A549 (cell line): Measurements from ENCODE around the gene LARP1B. TPM values are rescaled to one million over a fixed set of nuclear protein-coding genes. Genes with fewer than 3 reads are reported as not detected.

Experiments used
- ATAC-seq, 2 experiments: fragments of 200-7000 bp in 1 of 2; fragments of >200 bp in 1 of 2; cut with Nextera tagmentation in 1 of 2; cut with Tn5 transposase in 1 of 2; 3 replicates each; pipeline versions ENCODE4 v1.8.0 to v1.9.1; 2018 to 2020; ENCODE audit warnings: mild to moderate bottlenecking in 1 of 2, moderate library complexity in 1 of 2
- CTCF ChIA-PET: fragments of 300-600 bp; sonication (Branson Sonifier 250); formaldehyde crosslinking; extraction: SDS; loops from one replicate; lab custom pipeline; 2021; ENCODE audit warnings: antibody characterized with exemption, inconsistent platforms; lab: Yijun Ruan, JAX
- POLR2A ChIA-PET: fragments of 350-600 bp; formaldehyde crosslinking; extraction: SDS; loops from one replicate; lab custom pipeline; 2021; ENCODE audit warnings: antibody characterized with exemption, inconsistent platforms; lab: Yijun Ruan, JAX
- DNase-seq, 2 experiments: peaks; one replicate each; pipeline versions ENCODE4 v3.0.0 to v3.0.0-alpha.2; 2011 to 2016; ENCODE audit warnings: low read depth in 1 of 2, low spot score in 1 of 2
- FAIRE-seq: peaks from 2 replicates; lab custom pipeline; 2011; peaks lifted over from hg19 to GRCh38; lab: Jason Lieb, UNC
- H3K27ac ChIP-seq, 2 experiments: fragments of >200 bp; sonication (Bioruptor Twin); formaldehyde crosslinking; 3 replicates each; pipeline ENCODE4 v1.5.1; 2016 to 2017
- H3K4me1 ChIP-seq: fragments of >200 bp; sonication (Bioruptor Twin); formaldehyde crosslinking; 3 replicates; pipeline ENCODE4 v1.6.1; 2016
- H3K4me2 ChIP-seq: fragments of >200 bp; sonication (Bioruptor Twin); formaldehyde crosslinking; 3 replicates; pipeline ENCODE4 v1.6.1; 2016
- H3K4me3 ChIP-seq: fragments of >200 bp; sonication (Bioruptor Twin); formaldehyde crosslinking; 3 replicates; pipeline ENCODE4 v1.5.1; 2016
- H3K9me3 ChIP-seq: fragments of >200 bp; sonication (Bioruptor Twin); formaldehyde crosslinking; 3 replicates; pipeline ENCODE4 v1.6.1; 2016
- CBX8 ChIP-seq: fragments of 200-600 bp; sonication (generic); IDR thresholded peaks from 2 replicates; pipeline ENCODE4 v1.6.1; 2016
- EHF ChIP-seq: fragments of 250-450 bp; sonication (Bioruptor Pico); IDR thresholded peaks from 2 replicates; pipeline ENCODE4 v1.5.0; 2020; ENCODE audit warnings: mild to moderate bottlenecking
- EHMT2 ChIP-seq: fragments of 200-600 bp; sonication (generic); IDR thresholded peaks from 2 replicates; pipeline ENCODE4 v1.6.1; 2016; ENCODE audit warnings: antibody characterized with exemption, low read depth, mild to moderate bottlenecking, moderate library complexity
- HDAC2 ChIP-seq: fragments of 200-600 bp; sonication (generic); IDR thresholded peaks from 2 replicates; pipeline ENCODE4 v1.6.1; 2016
- HEYL ChIP-seq: fragments of 250-450 bp; sonication (Bioruptor Pico); IDR thresholded peaks from 2 replicates; pipeline ENCODE4 v1.8.0; 2021; ENCODE audit warnings: mild to moderate bottlenecking, moderate library complexity
- JUN ChIP-seq, 2 experiments: fragments of >200 bp; sonication (Bioruptor Twin); formaldehyde crosslinking; IDR thresholded peaks; 2 replicates in 1 of 2; 3 replicates in 1 of 2; pipeline ENCODE4 v1.6.1; 2016 to 2017
- MAFK ChIP-seq: fragments of 450-650 bp; IDR thresholded peaks from 2 replicates; pipeline ENCODE4 v1.6.1; 2014; ENCODE audit not compliant: partially characterized antibody
- MAZ ChIP-seq: fragments of 150-350 bp; IDR thresholded peaks from 2 replicates; pipeline ENCODE4 v1.6.1; 2014; ENCODE audit warnings: antibody characterized with exemption, low read depth, low read length, borderline replicate concordance
- NPAS2 ChIP-seq: fragments of 250-450 bp; sonication (Bioruptor Pico); IDR thresholded peaks from 2 replicates; pipeline ENCODE4 v1.8.0; 2022; ENCODE audit warnings: mild to moderate bottlenecking, moderate library complexity, borderline replicate concordance
- NR3C1 ChIP-seq: fragments of >200 bp; sonication (Bioruptor Twin); formaldehyde crosslinking; IDR thresholded peaks from 3 replicates; pipeline ENCODE4 v1.6.1; 2017
- POLR2A ChIP-seq: IDR thresholded peaks from 2 replicates; pipeline ENCODE4 v1.6.1; 2012; ENCODE audit warnings: mild to moderate bottlenecking, low read length
- RAD21 ChIP-seq, 2 experiments: fragments of >200 bp in 1 of 2; sonication (Bioruptor Twin) in 1 of 2; formaldehyde crosslinking in 1 of 2; IDR thresholded peaks in 1 of 2; conservative IDR thresholded peaks in 1 of 2; 2 replicates in 1 of 2; 3 replicates in 1 of 2; pipeline ENCODE4 v1.6.1; 2012 to 2018; ENCODE audit warnings: inconsistent platforms in 1 of 2
- RARB ChIP-seq: fragments of 250-450 bp; sonication (Bioruptor Pico); IDR thresholded peaks from 2 replicates; pipeline ENCODE4 v1.8.0; 2021; ENCODE audit warnings: mild to moderate bottlenecking, moderate library complexity
- RCOR1 ChIP-seq: fragments of 150-350 bp; IDR thresholded peaks from 2 replicates; pipeline ENCODE4 v1.6.1; 2014; ENCODE audit warnings: antibody characterized with exemption, low read length, low read depth
- SREBF2 ChIP-seq: fragments of 450-650 bp; IDR thresholded peaks from 2 replicates; pipeline ENCODE4 v1.6.1; 2014; ENCODE audit warnings: mild to moderate bottlenecking, moderate library complexity
- ZC3H11A ChIP-seq: fragments of 450-650 bp; IDR thresholded peaks from 2 replicates; pipeline ENCODE4 v1.6.1; 2014; ENCODE audit warnings: antibody characterized with exemption, mild to moderate bottlenecking
- ZFP36 ChIP-seq: fragments of 450-650 bp; IDR thresholded peaks from 2 replicates; pipeline ENCODE4 v1.6.1; 2014; ENCODE audit warnings: borderline replicate concordance; ENCODE audit not compliant: partially characterized antibody
- ZNF302 ChIP-seq: fragments of 250-450 bp; sonication (Bioruptor Pico); IDR thresholded peaks from 2 replicates; pipeline ENCODE4 v1.9.0; 2021; ENCODE audit warnings: inconsistent platforms, mild to moderate bottlenecking, moderate library complexity
- WGBS: methylation state at CpG from one replicate; pipeline ENCODE4 v1.1.6; 2017; ENCODE audit errors: missing lambda C conversion rate; 5-methylcytosine and 5-hydroxymethylcytosine counted together
- polyA plus RNA-seq, 4 experiments: library from polyadenylated mRNA; depleted of rRNA in 3 of 4; stranded (reverse); fragments of >200 nt; fragmentation: RNase III in 1 of 4; extraction: RNeasy Plus Mini Kit Qiagen cat#74134 plus additional on column Dnase treatment in 1 of 4; gene quantifications; 2 replicates in 3 of 4; 3 replicates in 1 of 4; pipeline ENCODE4 v1.2.3, GENCODE V29; 2011 to 2017
- TF ChIP-seq, protein P1 (sequence below): IDR thresholded peaks from 2 replicates; pipeline ENCODE4 v1.6.1; 2012; ENCODE audit warnings: low read depth, borderline replicate concordance
- TF ChIP-seq, protein P2 (sequence below): fragments of 200-600 bp; sonication (generic); IDR thresholded peaks from 2 replicates; pipeline ENCODE4 v1.6.1; 2016; ENCODE audit warnings: antibody characterized with exemption, mild to moderate bottlenecking, moderate library complexity

LARP1B gene
- polyA plus RNA-seq, 2 of the 4 experiments (the other 2 are of a cell fraction), result 8.6 to 25.6 TPM

DNA sequence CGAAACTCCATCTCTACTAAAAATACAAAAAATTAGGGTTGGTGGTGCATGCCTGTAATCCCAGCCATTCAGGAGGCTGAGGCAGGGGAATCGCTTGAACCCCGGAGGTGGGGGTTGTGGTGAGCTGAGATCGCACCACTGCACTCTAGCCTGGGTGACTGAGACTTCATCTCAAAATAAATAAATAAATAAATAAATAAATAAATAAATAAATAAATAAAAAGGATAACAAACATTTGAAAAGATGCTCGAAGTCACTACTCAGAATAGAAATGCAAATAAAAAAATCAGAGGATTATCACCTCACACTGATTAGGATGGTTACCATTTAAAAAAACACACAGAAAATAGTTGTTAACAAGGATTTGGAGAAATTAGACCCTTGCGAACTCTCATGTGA is 73.8 kb downstream of the LARP1B start:
- ChIA-PET POLR2A (no interaction called here), CTCF (no interaction called here)
- DNase-seq (no peak), FAIRE-seq (no peak), ATAC-seq (no peak)
- TF ChIP-seq RARB (no peak), ZC3H11A (peak; percentile 82)
- no peak overlapping the region for H3K4me2 ChIP-seq
- H3K27ac ChIP-seq, result no peak overlapping the region
- no peaks in the 10 kb centered on the region for H3K9me3 ChIP-seq
- H3K4me3 ChIP-seq, result no peak overlapping the region
- 96% methylated on average over 6 of the region's 6 CpGs for WGBS
- no peaks in the 10 kb centered on the region for H3K4me1 ChIP-seq

DNA sequence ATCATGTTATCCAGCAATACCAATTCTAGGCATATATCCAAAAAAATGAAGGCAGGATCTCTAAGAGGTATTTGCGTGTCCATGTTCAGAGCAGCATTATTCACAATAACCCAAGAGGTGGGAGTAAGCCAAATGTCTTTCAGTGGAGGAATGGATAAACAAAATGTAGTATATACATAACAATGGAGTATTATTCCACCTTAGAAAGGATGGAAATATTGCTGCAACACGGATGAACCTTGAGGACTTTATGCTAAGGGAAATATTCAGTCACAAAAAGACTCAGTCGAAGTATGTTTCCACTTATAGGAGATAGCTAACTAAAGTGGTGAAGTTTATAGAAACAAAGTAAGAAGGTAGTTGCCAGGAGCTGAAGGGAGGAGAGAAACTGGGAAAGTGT is 74.3 kb downstream of the LARP1B start:
- FAIRE-seq (no peak), ATAC-seq (no peak), DNase-seq (no peak)
- H3K4me1 ChIP-seq, result no peaks in the 10 kb centered on the region
- no peaks in the 10 kb centered on the region for H3K9me3 ChIP-seq
- POLR2A ChIA-PET, result no interaction called here
- no peak overlapping the region for H3K27ac ChIP-seq
- H3K4me3 ChIP-seq, result no peak overlapping the region
- no peak overlapping the region for H3K4me2 ChIP-seq
- WGBS, result 90% methylated on average over 3 of the region's 3 CpGs
- CTCF ChIA-PET, result interaction anchor here (0.7 kb wide), 1 partner anchor 25 kb away, joined by 3 read pairs; no protein-coding TSS in a partner anchor
- TF ChIP-seq MAFK (no peak), EHF (CRISPR knock-in tag) (no peak), MAZ (no peak), POLR2A (no peak), HDAC2 (no peak), HEYL (CRISPR knock-in tag) (no peak), NPAS2 (CRISPR knock-in tag) (no peak)

DNA sequence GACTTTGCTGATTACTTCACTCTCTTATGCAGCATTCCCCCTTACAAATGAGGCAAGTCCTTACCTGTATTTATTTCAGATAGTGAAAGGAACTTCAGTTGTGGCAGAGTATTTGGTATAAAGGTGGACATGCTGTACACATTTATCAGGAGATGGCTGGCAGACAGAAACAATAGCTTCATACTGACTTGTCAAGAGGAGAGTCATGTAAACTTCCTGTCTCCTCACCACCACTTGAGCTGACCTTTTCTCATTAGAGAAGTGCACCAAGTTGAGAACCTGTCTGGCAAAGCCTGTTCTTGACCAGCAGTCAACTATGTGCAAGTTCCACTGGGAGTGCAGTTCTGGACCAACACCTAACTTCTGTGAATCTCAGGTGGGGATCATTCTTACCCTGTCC is 80.8 kb downstream of the LARP1B start:
- FAIRE-seq, result no peak
- no peaks in the 10 kb centered on the region for H3K4me1 ChIP-seq
- no peak for TF ChIP-seq NR3C1
- no peak for TF ChIP-seq RCOR1
- no peak for TF ChIP-seq SREBF2
- TF ChIP-seq MAFK, result no peak
- TF ChIP-seq EHMT2, result no peak
- TF ChIP-seq, protein P1, sequence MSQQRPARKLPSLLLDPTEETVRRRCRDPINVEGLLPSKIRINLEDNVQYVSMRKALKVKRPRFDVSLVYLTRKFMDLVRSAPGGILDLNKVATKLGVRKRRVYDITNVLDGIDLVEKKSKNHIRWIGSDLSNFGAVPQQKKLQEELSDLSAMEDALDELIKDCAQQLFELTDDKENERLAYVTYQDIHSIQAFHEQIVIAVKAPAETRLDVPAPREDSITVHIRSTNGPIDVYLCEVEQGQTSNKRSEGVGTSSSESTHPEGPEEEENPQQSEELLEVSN, result no peak
- no peak for TF ChIP-seq JUN (IDR thresholded peaks at IDR 0.05)
- TF ChIP-seq ZFP36, result no peak
- TF ChIP-seq, protein P2, sequence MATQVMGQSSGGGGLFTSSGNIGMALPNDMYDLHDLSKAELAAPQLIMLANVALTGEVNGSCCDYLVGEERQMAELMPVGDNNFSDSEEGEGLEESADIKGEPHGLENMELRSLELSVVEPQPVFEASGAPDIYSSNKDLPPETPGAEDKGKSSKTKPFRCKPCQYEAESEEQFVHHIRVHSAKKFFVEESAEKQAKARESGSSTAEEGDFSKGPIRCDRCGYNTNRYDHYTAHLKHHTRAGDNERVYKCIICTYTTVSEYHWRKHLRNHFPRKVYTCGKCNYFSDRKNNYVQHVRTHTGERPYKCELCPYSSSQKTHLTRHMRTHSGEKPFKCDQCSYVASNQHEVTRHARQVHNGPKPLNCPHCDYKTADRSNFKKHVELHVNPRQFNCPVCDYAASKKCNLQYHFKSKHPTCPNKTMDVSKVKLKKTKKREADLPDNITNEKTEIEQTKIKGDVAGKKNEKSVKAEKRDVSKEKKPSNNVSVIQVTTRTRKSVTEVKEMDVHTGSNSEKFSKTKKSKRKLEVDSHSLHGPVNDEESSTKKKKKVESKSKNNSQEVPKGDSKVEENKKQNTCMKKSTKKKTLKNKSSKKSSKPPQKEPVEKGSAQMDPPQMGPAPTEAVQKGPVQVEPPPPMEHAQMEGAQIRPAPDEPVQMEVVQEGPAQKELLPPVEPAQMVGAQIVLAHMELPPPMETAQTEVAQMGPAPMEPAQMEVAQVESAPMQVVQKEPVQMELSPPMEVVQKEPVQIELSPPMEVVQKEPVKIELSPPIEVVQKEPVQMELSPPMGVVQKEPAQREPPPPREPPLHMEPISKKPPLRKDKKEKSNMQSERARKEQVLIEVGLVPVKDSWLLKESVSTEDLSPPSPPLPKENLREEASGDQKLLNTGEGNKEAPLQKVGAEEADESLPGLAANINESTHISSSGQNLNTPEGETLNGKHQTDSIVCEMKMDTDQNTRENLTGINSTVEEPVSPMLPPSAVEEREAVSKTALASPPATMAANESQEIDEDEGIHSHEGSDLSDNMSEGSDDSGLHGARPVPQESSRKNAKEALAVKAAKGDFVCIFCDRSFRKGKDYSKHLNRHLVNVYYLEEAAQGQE, result no peak
- TF ChIP-seq RAD21 (conservative IDR thresholded peaks at IDR 0.05 in 1 of 2, IDR thresholded peaks at IDR 0.05 in 1 of 2), result no peak
- no peak for TF ChIP-seq ZNF302
- TF ChIP-seq CBX8, result no peak
- TF ChIP-seq, all 56 proteins: peak for 0
- ChIA-PET CTCF (interaction anchor here (1.2 kb wide), 1 partner anchor 35 kb away, joined by 4 read pairs; no protein-coding TSS in a partner anchor), POLR2A (no interaction called here)
- DNase-seq, result no peak
- no peak for ATAC-seq
- H3K4me2 ChIP-seq, result no peak overlapping the region
- no peaks in the 10 kb centered on the region for H3K9me3 ChIP-seq
- no peak overlapping the region for H3K27ac ChIP-seq
- no peak overlapping the region for H3K4me3 ChIP-seq
